Measurements from ENCODE around the gene HEXD.

GRCh38 chr17:82474223-82475010 lies 56.3 kb downstream of the HEXD start:
- TF ChIP-seq REST (IDR thresholded peaks at IDR 0.05; ENCODE audit: insufficient read depth in 1 of 2, low read depth in 2 of 2, low read length in 2 of 2) (no peak), SIN3A (IDR thresholded peaks at IDR 0.05; ENCODE audit: borderline replicate concordance, insufficient read depth, low read length) (no peak), POLR2AphosphoS5 (IDR thresholded peaks at IDR 0.05; ENCODE audit: low read depth, low read length) (no peak), FOXP2 (optimal IDR thresholded peaks at IDR 0.05; ENCODE audit: borderline replicate concordance, extremely low read depth, extremely low read length, insufficient read depth) (no peak), TAF1 (IDR thresholded peaks at IDR 0.05; ENCODE audit: borderline replicate concordance, insufficient read depth, low read length) (no peak)
